Immature natural killer cell (primary cell): ENCODE measurements around the gene SNX2. TPM values are rescaled to one million over a fixed set of nuclear protein-coding genes. Genes with fewer than 3 reads are reported as not detected.

Experiments
- DNase-seq, 3 donors: peaks; one replicate each; pipeline ENCODE4 v3.0.0; 2022; ENCODE audit warnings: mixed read lengths in 1 of 3
- H3K27ac Mint-ChIP-seq, 6 donors: one replicate each; pipeline ENCODE4 v1.8.0; 2020; ENCODE audit warnings: mixed read lengths in 6 of 6, mild to moderate bottlenecking in 5 of 6, inconsistent platforms in 4 of 6, moderate library complexity in 3 of 6
- H3K27me3 Mint-ChIP-seq, 3 donors: one replicate each; pipeline ENCODE4 v1.8.0; 2020 to 2021; ENCODE audit warnings: low read depth in 3 of 3, mild to moderate bottlenecking in 3 of 3, mixed read lengths in 3 of 3, moderate library complexity in 3 of 3, inconsistent platforms in 1 of 3
- H3K36me3 Mint-ChIP-seq, 3 donors: one replicate each; pipeline ENCODE4 v1.8.0; 2020; ENCODE audit warnings: mixed read lengths in 3 of 3, inconsistent platforms in 2 of 3, mild to moderate bottlenecking in 2 of 3
- H3K4me1 Mint-ChIP-seq, 2 donors: one replicate each; pipeline ENCODE4 v1.8.0; 2020; ENCODE audit warnings: inconsistent platforms in 2 of 2, mild to moderate bottlenecking in 2 of 2, mixed read lengths in 2 of 2, moderate library complexity in 1 of 2
- H3K4me3 Mint-ChIP-seq, 5 donors: one replicate each; pipeline ENCODE4 v1.8.0; 2020; ENCODE audit warnings: mild to moderate bottlenecking in 5 of 5, mixed read lengths in 5 of 5, inconsistent platforms in 3 of 5, moderate library complexity in 3 of 5
- H3K9me3 Mint-ChIP-seq, 6 donors: one replicate each; pipeline ENCODE4 v1.8.0; 2020; ENCODE audit warnings: mild to moderate bottlenecking in 6 of 6, mixed read lengths in 6 of 6, inconsistent platforms in 4 of 6, moderate library complexity in 3 of 6
- polyA plus RNA-seq, 3 donors: library from polyadenylated mRNA; unstranded; fragments of 300-500 nt; fragmentation: Illumina TruSeq; gene quantifications; one replicate each; pipeline ENCODE4 v1.2.3, GENCODE V29; 2021

Gene SNX2
- polyA plus RNA-seq, 3 donors from 2014 or later: 37.7 to 57.4 (median 50.2) TPM

DNA sequence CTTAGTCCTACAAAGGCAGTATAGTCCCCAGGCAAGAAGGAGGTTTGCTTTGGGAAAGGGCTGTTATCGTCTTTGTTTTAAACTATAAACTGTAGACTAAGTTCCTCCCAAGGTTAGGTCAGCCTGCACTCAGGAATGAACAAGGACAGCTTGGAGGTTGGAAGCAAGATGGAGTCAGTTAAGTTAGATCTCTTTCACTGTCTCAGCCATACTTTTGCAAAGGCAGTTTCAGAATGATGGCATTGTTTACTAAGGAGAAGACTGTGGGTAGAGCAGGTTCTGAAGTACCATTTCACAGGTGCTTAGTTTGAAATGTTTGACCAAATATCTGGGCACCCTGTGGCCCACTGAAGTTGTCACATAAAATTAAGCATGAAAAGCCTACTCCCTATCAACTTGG lies 90.0 kb downstream of the SNX2 start:
- DNase-seq: no peak
- Mint-ChIP-seq H3K27ac (no peak overlapping the region), H3K4me3 (no peak overlapping the region), H3K36me3 (peaks cover 0 to 3% (median 0%) of the 10 kb centered on the region in 3 donors), H3K4me1 (no peaks in the 10 kb centered on the region), H3K27me3 (peaks cover 0 to 1% (median 0%) of the 10 kb centered on the region in 3 donors), H3K9me3 (no peaks in the 10 kb centered on the region)

DNA sequence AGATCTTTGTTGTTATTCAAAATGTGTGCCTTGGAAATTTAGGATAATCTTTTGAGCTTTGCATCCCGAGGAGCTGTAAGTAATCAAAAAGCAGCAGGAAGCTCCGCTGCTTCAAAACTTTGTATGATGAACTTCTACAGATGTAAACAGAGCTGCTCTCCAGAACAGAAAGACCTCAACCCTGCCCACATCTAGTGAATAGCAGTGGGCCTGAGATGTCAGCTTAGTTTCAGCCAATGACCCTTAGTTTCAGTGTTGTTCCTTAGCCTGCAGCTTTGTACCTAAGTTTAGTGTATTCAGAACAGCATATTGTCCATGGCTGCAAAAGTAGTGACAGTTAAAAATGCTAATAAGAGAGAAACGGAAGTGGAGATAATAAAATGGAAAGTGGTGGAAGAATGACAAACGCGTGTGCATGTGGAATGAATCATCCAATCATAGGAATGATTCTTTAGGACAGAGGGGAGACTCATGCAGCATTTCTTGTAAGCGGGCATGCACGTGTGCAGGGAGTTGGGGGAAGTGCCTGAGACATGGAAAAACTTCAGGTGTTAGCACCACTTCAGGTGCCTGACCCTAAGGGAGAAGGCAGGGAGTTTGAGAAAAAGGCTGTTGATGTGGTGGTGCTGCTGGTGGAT lies 95.5 kb downstream of the SNX2 start:
- H3K36me3 Mint-ChIP-seq: peaks cover 0 to 3% (median 0%) of the 10 kb centered on the region in 3 donors
- H3K27me3 Mint-ChIP-seq: no peaks in the 10 kb centered on the region
- H3K4me1 Mint-ChIP-seq: no peaks in the 10 kb centered on the region
- no peaks in the 10 kb centered on the region for H3K9me3 Mint-ChIP-seq
- no peak overlapping the region for H3K27ac Mint-ChIP-seq
- H3K4me3 Mint-ChIP-seq: no peak overlapping the region
- no peak for DNase-seq

DNA sequence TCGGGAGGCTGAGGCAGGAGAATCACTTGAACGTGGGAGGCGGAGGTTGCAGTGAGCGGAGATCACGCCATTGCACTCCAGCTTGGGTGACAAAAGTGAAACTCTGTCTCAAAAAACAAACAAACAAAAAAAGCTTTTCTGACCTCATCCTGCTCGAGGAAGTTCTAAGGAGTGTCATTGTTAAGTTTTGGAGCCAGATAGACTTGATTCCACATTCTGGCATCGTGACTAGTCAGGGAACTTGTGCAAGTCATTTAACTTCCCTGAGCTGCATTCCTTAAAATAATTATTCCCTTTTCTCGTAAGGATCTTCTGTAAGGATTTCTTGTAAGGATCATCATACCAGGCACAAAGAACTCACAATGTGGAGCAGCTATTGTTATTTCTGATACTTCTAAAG lies 96.8 kb downstream of the SNX2 start:
- H3K36me3 Mint-ChIP-seq: peaks cover 0 to 6% (median 2%) of the 10 kb centered on the region in 3 donors
- H3K9me3 Mint-ChIP-seq: no peaks in the 10 kb centered on the region
- no peak overlapping the region for H3K27ac Mint-ChIP-seq
- DNase-seq: no peak
- no peak overlapping the region for H3K4me3 Mint-ChIP-seq
- H3K27me3 Mint-ChIP-seq: no peaks in the 10 kb centered on the region
- peaks cover 0 to 4% of the 10 kb centered on the region in 2 donors for H3K4me1 Mint-ChIP-seq

DNA sequence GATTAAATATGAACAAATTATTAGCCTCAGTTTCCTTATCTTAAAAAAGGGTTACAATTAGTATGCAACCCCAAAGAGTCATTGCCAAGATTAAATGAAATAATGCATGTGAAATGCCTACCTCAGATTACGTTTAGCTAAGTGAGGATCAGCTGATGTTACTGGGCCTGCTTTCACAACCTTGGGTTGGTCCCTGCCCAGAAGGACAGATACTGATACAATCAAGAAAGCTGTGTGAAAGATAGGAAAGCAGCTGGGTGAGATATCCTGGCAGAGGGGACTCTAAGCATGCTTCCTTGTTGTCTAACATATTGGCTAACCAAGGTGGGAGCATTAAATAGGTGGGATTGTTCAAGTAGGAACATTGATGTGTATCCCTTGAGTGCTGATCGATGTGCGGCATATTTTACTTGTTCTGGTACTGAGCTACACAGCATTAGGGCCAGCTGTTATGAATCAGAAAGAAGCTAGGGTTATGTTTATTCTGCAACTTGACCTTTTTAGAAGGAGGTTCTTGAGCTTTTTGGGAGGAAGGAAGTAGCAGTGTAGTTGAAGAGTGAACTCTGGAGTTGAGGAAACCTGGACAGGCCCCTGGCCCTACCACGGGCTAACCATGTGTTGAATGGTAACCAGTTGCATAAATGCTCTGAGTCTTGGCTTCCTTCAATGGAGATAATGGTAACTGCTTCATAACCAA lies 99.4 kb downstream of the SNX2 start:
- peaks cover 0 to 12% (median 3%) of the 10 kb centered on the region in 3 donors for H3K36me3 Mint-ChIP-seq
- peaks cover 5 to 15% of the 10 kb centered on the region in 2 donors for H3K4me1 Mint-ChIP-seq
- no peaks in the 10 kb centered on the region for H3K9me3 Mint-ChIP-seq
- no peak overlapping the region for H3K27ac Mint-ChIP-seq
- no peak overlapping the region for H3K4me3 Mint-ChIP-seq
- no peaks in the 10 kb centered on the region for H3K27me3 Mint-ChIP-seq
- DNase-seq: no peak

GRCh38 chr5:122877518-122877917 lies 102.6 kb downstream of the SNX2 start:
- no peak overlapping the region for H3K27ac Mint-ChIP-seq
- H3K36me3 Mint-ChIP-seq: peaks cover 0 to 12% (median 3%) of the 10 kb centered on the region in 3 donors
- no peaks in the 10 kb centered on the region for H3K9me3 Mint-ChIP-seq
- H3K27me3 Mint-ChIP-seq: no peaks in the 10 kb centered on the region
- no peak for DNase-seq
- H3K4me1 Mint-ChIP-seq: peaks cover 5 to 15% of the 10 kb centered on the region in 2 donors
- no peak overlapping the region for H3K4me3 Mint-ChIP-seq

DNA sequence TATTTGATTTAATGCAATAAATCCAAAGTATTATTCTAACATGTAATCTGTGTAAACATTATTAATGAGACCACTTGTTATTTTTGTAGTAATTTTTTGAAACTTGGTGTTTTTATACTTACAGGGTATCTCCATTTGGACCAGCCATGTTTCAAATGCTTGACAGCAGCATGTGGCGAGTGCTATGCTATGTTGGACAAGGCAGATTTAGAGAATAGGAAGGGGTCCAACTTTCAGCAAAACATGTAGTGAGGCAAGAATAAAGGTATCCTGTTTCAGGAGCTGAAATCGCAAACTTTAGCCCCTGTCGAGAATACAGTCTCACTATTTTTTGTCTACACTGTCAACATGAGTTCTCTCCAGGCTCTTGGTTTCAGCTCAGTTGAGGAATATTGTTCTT lies 104.2 kb downstream of the SNX2 start:
- Mint-ChIP-seq H3K27ac (no peak overlapping the region), H3K4me1 (peaks cover 5 to 15% of the 10 kb centered on the region in 2 donors), H3K27me3 (no peaks in the 10 kb centered on the region), H3K4me3 (no peak overlapping the region), H3K36me3 (peaks cover 0 to 12% (median 3%) of the 10 kb centered on the region in 3 donors), H3K9me3 (no peaks in the 10 kb centered on the region)
- DNase-seq: no peak

Other genes with a start within 250 kb of the SNX2 start
- gene SNX24, start 70.5 kb downstream of the SNX2 start, polyA plus RNA-seq: 1 to 10 TPM; 2.1 to 6.4 (median 2.9) TPM